ENCODE measurements around the gene TGFBR3L.

The TGFBR3L gene

DNA sequence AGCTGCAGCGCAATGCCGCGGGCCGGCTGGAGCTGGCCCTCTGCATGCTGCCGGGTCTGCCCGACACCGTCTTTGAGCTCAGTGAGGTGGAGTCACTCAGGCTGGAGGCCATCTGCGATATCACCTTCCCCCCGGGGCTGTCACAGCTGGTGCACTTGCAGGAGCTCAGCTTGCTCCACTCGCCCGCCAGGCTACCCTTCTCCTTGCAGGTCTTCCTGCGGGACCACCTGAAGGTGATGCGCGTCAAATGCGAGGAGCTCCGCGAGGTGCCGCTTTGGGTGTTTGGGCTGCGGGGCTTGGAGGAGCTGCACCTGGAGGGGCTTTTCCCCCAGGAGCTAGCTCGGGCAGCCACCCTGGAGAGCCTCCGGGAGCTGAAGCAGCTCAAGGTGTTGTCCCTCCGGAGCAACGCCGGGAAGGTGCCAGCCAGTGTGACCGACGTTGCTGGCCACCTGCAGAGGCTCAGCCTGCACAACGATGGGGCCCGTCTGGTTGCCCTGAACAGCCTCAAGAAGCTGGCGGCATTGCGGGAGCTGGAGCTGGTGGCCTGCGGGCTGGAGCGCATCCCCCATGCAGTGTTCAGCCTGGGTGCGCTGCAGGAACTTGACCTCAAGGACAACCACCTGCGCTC is 14.8 kb upstream of the TGFBR3L start:
- Histone ChIP-seq H3K4me2 (ENCODE audit: low read length) (no peak overlapping the region), H3K9ac (ENCODE audit: low read depth, low read length) (no peak overlapping the region), H3K9me3 (replicated peaks; ENCODE audit: low read length) (no peaks in the 10 kb centered on the region), H3K27me3 (ENCODE audit: control insufficient read depth, insufficient read depth, low read length) (no peaks in the 10 kb centered on the region), H3K4me3 (ENCODE audit: low read length) (no peak overlapping the region), H3K36me3 (ENCODE audit: insufficient read depth, low read length) (peaks cover 8% of the 10 kb centered on the region), H3K4me1 (ENCODE audit: control insufficient read depth, insufficient read depth, low read length) (peaks cover 17% of the 10 kb centered on the region)

DNA sequence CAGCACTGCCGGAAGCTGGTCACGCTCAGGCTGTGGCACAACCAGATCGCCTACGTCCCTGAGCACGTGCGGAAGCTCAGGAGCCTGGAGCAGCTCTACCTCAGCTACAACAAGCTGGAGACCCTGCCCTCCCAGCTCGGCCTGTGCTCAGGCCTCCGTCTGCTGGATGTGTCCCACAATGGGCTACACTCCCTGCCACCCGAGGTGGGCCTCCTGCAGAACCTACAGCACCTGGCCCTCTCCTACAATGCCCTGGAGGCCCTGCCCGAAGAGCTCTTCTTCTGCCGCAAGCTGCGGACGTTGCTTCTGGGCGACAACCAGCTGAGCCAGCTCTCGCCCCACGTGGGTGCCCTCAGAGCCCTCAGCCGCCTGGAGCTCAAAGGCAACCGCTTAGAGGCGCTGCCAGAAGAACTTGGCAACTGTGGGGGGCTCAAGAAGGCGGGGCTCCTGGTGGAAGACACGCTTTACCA is 14.2 kb upstream of the TGFBR3L start:
- Histone ChIP-seq H3K4me3 (ENCODE audit: low read length) (no peak overlapping the region), H3K27me3 (ENCODE audit: control insufficient read depth, insufficient read depth, low read length) (no peaks in the 10 kb centered on the region), H3K9me3 (replicated peaks; ENCODE audit: low read length) (no peaks in the 10 kb centered on the region), H3K4me1 (ENCODE audit: control insufficient read depth, insufficient read depth, low read length) (peaks cover 16% of the 10 kb centered on the region), H3K4me2 (ENCODE audit: low read length) (no peak overlapping the region), H3K36me3 (ENCODE audit: insufficient read depth, low read length) (peaks cover 8% of the 10 kb centered on the region), H3K9ac (ENCODE audit: low read depth, low read length) (no peak overlapping the region)

DNA sequence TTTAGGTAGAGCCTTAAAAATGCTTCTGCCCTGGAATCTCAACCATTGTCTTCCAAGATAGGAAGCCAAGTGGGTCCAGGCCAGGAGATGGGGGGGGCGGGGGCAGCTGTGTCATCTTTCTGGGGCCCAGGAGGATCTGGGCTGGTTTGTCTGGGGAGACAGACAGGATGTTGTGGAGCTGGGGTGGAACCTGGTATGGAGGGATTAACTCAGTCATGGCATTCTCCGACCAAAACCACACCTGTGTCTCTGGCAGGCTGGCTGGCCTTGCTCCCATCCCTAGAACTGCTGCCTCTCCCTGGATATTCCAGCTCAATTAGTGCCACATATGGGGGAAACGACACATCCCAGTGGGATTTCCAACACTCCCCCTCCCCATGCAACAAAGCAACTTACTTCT is 13.7 kb upstream of the TGFBR3L start:
- Histone ChIP-seq H3K9me3 (replicated peaks; ENCODE audit: low read length) (no peaks in the 10 kb centered on the region), H3K4me1 (ENCODE audit: control insufficient read depth, insufficient read depth, low read length) (peaks cover 16% of the 10 kb centered on the region), H3K4me3 (ENCODE audit: low read length) (no peak overlapping the region), H3K27me3 (ENCODE audit: control insufficient read depth, insufficient read depth, low read length) (no peaks in the 10 kb centered on the region), H3K4me2 (ENCODE audit: low read length) (no peak overlapping the region), H3K9ac (ENCODE audit: low read depth, low read length) (no peak overlapping the region), H3K36me3 (ENCODE audit: insufficient read depth, low read length) (peaks cover 8% of the 10 kb centered on the region)

DNA sequence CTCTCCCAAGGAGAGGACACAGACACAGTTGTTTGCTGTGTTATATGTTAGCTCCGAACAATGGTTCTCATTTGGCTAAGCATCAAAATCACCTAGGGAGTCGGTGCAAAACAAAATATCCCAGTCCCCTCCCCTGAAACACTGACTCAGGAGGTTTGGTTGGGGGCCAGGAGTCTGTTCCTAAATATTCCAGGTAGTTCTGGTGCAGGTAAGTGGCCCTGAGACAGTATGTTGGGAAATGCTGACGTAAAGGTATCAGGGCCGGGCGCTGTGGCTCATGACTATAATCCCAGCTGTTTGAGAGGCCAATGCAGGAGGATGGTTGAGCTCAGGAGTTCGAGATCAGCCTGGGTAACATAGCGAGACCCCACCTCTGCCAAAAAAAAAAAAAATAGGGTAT is 13.3 kb upstream of the TGFBR3L start:
- Histone ChIP-seq H3K27me3 (ENCODE audit: control insufficient read depth, insufficient read depth, low read length) (no peaks in the 10 kb centered on the region), H3K4me2 (ENCODE audit: low read length) (no peak overlapping the region), H3K4me3 (ENCODE audit: low read length) (no peak overlapping the region), H3K9ac (ENCODE audit: low read depth, low read length) (no peak overlapping the region), H3K36me3 (ENCODE audit: insufficient read depth, low read length) (peaks cover 8% of the 10 kb centered on the region), H3K4me1 (ENCODE audit: control insufficient read depth, insufficient read depth, low read length) (peaks cover 16% of the 10 kb centered on the region), H3K9me3 (replicated peaks; ENCODE audit: low read length) (no peaks in the 10 kb centered on the region)

DNA sequence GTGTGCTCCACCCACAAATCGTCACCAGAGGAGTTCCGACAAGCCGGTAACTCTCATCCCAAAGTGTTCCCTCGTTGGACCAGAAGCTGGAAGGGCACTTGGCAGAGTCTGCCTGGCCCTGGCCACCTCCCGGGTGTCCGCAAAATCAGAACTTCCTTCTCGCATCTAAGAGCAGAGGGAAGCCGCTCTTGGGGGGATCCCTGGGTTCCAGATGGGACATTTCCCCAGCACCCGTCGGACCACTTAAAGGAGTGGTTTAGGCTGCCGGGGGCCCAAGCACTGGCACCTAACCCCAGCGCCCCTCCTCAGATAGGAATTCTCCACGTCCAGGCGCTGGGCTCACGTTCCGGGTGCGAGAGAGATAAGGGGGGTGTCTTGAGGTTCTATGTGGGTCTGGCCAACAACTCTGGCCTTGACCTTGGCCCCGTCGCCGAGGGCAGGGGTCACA is 11.8 kb upstream of the TGFBR3L start:
- Histone ChIP-seq H3K4me2 (ENCODE audit: low read length) (peak overlapping the region; percentile 85), H3K4me1 (ENCODE audit: control insufficient read depth, insufficient read depth, low read length) (peaks cover 16% of the 10 kb centered on the region), H3K4me3 (ENCODE audit: low read length) (peak overlapping the region; percentile 74), H3K9me3 (replicated peaks; ENCODE audit: low read length) (no peaks in the 10 kb centered on the region), H3K9ac (ENCODE audit: low read depth, low read length) (peak overlapping the region; percentile 79), H3K27me3 (ENCODE audit: control insufficient read depth, insufficient read depth, low read length) (no peaks in the 10 kb centered on the region), H3K36me3 (ENCODE audit: insufficient read depth, low read length) (peaks cover 13% of the 10 kb centered on the region)

DNA sequence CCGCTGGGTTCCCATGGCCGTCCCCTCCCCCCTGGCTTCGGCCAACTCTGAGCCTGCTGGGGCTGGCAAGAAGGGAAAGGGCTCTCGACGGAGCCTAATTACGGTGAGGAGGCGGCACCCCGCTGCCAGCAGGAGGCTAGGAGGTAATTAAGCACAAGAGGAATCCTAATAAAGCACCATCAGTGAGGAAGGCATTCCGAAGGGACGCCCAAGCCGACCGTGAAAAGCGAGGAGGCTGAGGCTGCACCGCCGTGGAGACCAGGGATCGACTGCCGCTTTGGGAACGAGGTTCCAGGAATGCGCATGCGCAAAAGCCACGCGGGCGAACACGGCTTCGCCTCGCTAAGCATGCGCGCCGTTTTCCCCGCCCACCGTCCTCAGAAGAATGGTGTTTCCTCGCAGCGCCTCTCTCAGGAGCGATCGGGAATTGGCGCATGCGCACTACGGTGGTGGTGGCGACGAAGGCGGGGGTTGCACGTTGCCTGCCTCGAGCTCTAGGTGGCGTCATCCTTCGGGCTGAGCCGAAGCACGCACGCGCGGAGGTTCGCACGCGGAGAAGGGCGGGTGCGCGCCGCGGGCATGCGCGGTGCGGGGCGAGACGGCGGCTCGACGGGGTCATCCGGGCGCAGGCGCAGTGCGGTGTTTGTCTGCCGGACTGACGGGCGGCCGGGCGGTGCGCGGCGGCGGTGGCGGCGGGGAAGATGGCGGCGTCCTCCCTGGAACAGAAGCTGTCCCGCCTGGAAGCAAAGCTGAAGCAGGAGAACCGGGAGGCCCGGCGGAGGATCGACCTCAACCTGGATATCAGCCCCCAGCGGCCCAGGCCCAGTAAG is 11.2 kb upstream of the TGFBR3L start, which contains the start of gene MAP2K7:
Gene MAP2K7 (plus strand): TSS at position 634 of the 830 bp plus-strand sequence. CDS start 68 bp downstream, at position 702.
- H3K4me3 ChIP-seq (ENCODE audit: low read length), result peak within 1 kb of the TSS; percentile 81
- peaks cover 13% of the 10 kb centered on the region for H3K36me3 ChIP-seq (ENCODE audit: insufficient read depth, low read length)
- no peaks in the 10 kb centered on the region for H3K27me3 ChIP-seq (ENCODE audit: control insufficient read depth, insufficient read depth, low read length)
- H3K4me2 ChIP-seq (ENCODE audit: low read length), result peak within 1 kb of the TSS; percentile 94
- H3K9me3 ChIP-seq (replicated peaks; ENCODE audit: low read length), result no peaks in the 10 kb centered on the region
- H3K9ac ChIP-seq (ENCODE audit: low read depth, low read length), result peak within 1 kb of the TSS; percentile 93
- H3K4me1 ChIP-seq (ENCODE audit: control insufficient read depth, insufficient read depth, low read length), result peaks cover 16% of the 10 kb centered on the region

DNA sequence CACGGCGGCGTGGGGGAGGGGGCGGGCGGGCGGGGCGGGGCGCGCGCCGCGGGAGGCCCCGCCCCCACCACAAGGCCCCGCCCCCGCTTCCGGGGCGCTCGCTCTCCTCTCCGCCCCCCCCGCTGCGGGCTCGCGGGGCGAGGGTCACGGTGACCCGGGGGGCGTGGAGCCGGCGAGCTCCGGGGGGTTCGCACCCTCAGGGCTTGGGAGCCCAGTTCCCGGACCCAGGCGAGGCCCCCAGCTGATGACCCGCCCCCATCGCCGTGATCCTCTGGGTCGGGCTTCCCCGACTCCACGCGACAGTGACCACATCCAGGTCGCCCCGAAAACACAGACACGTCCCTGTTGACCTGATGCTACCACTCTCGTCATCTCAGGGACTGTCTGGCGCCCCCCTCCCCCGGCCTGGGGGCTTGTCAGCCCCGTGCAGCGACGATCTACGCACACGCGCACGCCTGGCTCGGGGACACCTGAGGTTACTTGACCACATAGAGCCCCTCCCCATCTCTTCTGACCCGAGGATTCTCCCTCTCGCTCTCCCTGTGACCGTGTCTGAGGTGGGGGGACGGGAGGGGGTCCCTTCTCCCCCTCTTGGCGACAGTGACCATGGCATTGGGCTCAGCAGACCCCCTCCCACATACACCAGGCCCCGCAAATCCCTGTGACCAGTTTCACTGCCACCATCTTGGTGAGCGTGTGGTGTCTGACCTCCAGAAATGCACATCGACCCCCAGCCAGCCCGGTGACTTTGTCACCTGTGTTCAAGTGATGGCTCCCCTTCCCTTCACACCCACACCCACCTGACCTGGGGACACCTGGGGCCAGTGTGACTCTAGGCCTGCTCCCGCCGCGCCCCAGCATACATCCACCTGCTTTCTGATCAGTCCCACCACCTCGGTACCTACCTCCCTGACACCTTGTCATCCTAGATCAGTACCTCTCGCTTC is 10.3 kb upstream of the TGFBR3L start:
- peaks cover 11% of the 10 kb centered on the region for H3K36me3 ChIP-seq (ENCODE audit: insufficient read depth, low read length)
- H3K4me2 ChIP-seq (ENCODE audit: low read length), result peak overlapping the region; percentile 94
- H3K4me3 ChIP-seq (ENCODE audit: low read length), result peak overlapping the region; percentile 81
- H3K9me3 ChIP-seq (replicated peaks; ENCODE audit: low read length), result no peaks in the 10 kb centered on the region
- peak overlapping the region; percentile 93 for H3K9ac ChIP-seq (ENCODE audit: low read depth, low read length)
- H3K27me3 ChIP-seq (ENCODE audit: control insufficient read depth, insufficient read depth, low read length), result no peaks in the 10 kb centered on the region
- peaks cover 16% of the 10 kb centered on the region for H3K4me1 ChIP-seq (ENCODE audit: control insufficient read depth, insufficient read depth, low read length)

DNA sequence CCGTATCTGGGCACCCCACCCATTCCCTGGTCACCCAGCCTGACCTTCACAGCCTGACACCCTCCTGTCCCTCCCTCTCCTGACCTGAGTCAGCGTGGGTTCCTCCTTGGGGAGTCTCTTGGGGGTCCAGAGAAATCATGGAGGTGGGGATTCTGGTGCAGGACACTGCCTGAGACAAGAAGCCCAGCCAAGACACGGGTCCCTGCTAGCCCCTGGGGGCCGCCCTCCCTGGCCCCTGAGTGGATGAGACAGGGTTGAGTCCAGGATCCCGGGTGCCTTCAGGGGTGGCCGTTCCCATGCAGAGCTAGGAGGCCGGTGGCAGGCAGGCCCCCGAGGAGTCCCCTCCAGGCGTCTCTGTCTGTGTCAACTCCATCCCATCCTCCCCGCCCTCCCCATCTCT is 9.4 kb upstream of the TGFBR3L start:
- Histone ChIP-seq H3K4me1 (ENCODE audit: control insufficient read depth, insufficient read depth, low read length) (peaks cover 16% of the 10 kb centered on the region), H3K27me3 (ENCODE audit: control insufficient read depth, insufficient read depth, low read length) (no peaks in the 10 kb centered on the region), H3K9ac (ENCODE audit: low read depth, low read length) (no peak overlapping the region), H3K4me2 (ENCODE audit: low read length) (peak overlapping the region; percentile 94), H3K36me3 (ENCODE audit: insufficient read depth, low read length) (peaks cover 14% of the 10 kb centered on the region), H3K9me3 (replicated peaks; ENCODE audit: low read length) (no peaks in the 10 kb centered on the region), H3K4me3 (ENCODE audit: low read length) (peak overlapping the region; percentile 81)

DNA sequence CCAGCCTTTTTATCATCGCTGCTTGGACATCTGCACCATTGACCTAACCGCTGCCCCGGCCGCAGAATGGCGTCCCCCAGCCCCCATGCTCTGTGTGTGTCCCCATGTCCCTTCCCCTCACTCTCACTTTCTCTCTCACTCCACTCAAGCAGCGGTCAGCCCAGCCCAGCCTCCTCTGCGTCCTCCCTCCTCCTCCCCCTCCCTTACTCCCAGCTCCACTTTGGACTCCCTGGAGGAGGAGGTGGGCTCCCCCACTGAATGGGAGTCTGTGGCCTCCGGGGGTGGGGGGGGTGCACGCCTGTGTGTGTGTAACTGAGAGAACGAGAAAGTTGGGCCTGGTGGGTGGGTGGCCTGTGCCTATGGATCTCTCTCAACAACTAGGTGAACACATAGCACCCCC is 8.8 kb upstream of the TGFBR3L start:
- H3K36me3 ChIP-seq (ENCODE audit: insufficient read depth, low read length), result peaks cover 20% of the 10 kb centered on the region
- no peak overlapping the region for H3K4me3 ChIP-seq (ENCODE audit: low read length)
- H3K27me3 ChIP-seq (ENCODE audit: control insufficient read depth, insufficient read depth, low read length), result no peaks in the 10 kb centered on the region
- H3K9me3 ChIP-seq (replicated peaks; ENCODE audit: low read length), result no peaks in the 10 kb centered on the region
- peak overlapping the region; percentile 94 for H3K4me2 ChIP-seq (ENCODE audit: low read length)
- no peak overlapping the region for H3K9ac ChIP-seq (ENCODE audit: low read depth, low read length)
- peaks cover 16% of the 10 kb centered on the region for H3K4me1 ChIP-seq (ENCODE audit: control insufficient read depth, insufficient read depth, low read length)

DNA sequence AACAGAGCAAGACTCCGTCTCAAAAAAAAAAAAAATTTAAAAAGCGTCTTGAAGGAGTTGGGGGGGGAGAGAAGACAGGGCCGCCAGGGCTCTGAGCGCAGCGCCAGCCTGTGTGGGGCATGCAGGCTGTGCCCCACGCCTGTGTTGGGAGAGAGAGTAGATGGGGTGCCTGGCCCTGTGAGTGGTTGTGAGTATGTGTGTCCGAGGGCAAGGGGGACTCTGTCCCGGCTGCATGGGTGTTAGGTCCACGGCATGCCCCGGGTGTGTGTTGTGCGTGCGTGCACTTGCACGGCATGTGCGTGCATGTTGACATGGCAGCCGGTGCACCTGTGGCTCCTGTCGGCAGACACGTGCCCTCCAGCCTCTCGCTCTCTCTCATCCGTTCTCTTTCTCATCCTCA is 7.5 kb upstream of the TGFBR3L start:
- H3K9ac ChIP-seq (ENCODE audit: low read depth, low read length), result no peak overlapping the region
- H3K36me3 ChIP-seq (ENCODE audit: insufficient read depth, low read length), result peaks cover 28% of the 10 kb centered on the region
- peaks cover 16% of the 10 kb centered on the region for H3K4me1 ChIP-seq (ENCODE audit: control insufficient read depth, insufficient read depth, low read length)
- no peak overlapping the region for H3K4me3 ChIP-seq (ENCODE audit: low read length)
- H3K9me3 ChIP-seq (replicated peaks; ENCODE audit: low read length), result no peaks in the 10 kb centered on the region
- no peaks in the 10 kb centered on the region for H3K27me3 ChIP-seq (ENCODE audit: control insufficient read depth, insufficient read depth, low read length)
- H3K4me2 ChIP-seq (ENCODE audit: low read length), result no peak overlapping the region

DNA sequence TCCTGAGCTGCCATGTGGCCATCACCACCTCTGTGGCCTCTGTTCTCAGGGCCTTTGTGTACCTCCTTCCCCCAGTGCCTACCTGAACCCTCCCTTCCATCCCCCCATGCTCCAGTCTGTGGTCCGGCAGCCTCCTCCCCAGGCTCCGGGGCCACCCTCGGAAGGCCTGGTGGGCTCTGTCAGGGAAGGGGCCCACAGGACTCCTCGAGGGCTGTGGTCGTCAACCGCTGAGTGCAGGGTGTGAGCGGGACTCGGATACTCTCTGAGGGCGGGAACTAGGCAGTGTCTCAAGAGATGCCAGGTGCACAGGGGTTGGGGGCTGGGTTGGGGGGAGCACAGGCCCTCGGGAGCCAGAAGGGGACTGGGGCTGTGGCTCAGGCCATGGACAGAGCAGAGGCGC is 7.1 kb upstream of the TGFBR3L start:
- Histone ChIP-seq H3K4me1 (ENCODE audit: control insufficient read depth, insufficient read depth, low read length) (peaks cover 15% of the 10 kb centered on the region), H3K4me2 (ENCODE audit: low read length) (no peak overlapping the region), H3K9me3 (replicated peaks; ENCODE audit: low read length) (no peaks in the 10 kb centered on the region), H3K27me3 (ENCODE audit: control insufficient read depth, insufficient read depth, low read length) (no peaks in the 10 kb centered on the region), H3K36me3 (ENCODE audit: insufficient read depth, low read length) (peaks cover 28% of the 10 kb centered on the region), H3K4me3 (ENCODE audit: low read length) (no peak overlapping the region), H3K9ac (ENCODE audit: low read depth, low read length) (no peak overlapping the region)
